Measurements from ENCODE around the gene LRRC56.

The LRRC56 gene

GRCh38 chr11:490186-490929, 47.0 kb upstream of the LRRC56 start:
- no peak overlapping the region for H3K4me3 ChIP-seq (replicated peaks; ENCODE audit: low read depth, low read length)
- no peak for TF ChIP-seq CTCF (IDR thresholded peaks at IDR 0.05; ENCODE audit: low read length, missing control alignments)
- DNase-seq (ENCODE audit: low read depth) = no peak

GRCh38 chr11:490930-491260, 46.4 kb upstream of the LRRC56 start:
- no peak for DNase-seq (ENCODE audit: low read depth)
- TF ChIP-seq CTCF (IDR thresholded peaks at IDR 0.05; ENCODE audit: low read length, missing control alignments) = no peak
- no peak overlapping the region for H3K4me3 ChIP-seq (replicated peaks; ENCODE audit: low read depth, low read length)

DNA sequence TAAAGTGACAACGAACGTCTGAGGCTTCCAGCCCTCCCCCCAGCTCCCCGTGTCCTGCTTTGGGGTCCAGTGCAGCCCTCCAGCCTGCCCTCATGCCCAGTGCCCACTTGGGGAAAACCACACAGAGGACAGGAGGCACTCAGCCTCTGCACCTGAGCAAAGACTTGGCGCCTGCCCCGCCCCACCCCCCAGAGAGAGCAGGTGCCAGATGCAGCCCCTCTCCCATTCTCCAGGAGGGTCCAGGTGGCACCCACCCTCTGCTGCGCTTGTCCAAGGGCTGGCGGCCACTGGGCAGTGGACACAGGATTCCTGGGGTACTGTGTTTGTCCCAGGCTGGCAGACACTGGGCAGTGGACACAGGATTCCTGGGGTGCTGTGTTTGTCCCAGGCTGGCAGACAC, 46.0 kb upstream of the LRRC56 start:
- TF ChIP-seq CTCF (IDR thresholded peaks at IDR 0.05; ENCODE audit: low read length, missing control alignments) = no peak
- H3K4me3 ChIP-seq (replicated peaks; ENCODE audit: low read depth, low read length) = no peak overlapping the region
- DNase-seq (ENCODE audit: low read depth) = no peak

DNA sequence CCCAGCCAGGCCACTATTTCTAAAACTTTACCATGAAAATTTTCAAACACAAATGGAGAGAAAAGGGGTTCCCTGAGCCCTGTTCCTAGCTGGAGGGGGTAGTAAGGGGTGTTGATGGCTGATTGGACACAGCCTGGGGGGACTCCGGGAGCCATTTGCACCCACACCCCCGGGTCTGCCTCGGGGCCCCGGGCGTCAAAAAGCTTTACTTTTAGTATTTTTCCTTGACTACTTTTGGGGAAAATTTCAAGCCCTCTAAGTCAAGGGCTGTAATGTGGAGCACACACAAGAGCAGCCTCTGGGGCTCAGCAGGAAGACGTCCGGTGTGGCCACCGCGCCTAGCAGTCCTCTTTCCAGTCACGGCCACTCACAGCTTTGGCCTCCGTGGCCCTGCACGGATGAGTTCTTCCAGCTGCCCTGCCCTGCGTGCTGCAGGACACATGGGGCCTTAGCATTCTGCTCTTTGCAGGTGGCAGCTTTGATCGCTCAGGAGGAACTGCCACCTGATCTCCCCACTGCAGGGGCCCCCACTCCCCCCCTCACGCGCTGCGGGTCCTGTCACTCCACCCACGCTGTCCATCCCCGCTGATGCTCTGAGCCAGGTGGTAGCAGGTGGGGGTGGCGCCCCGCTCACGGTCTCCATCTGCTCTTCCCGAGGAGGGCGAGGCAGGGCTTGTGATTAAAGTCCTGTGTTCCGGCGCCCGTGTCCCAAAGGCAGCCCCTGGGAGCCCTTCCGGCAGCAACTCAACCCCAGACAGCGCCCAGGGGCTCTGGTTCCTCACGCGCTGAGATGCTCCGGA, 44.7 kb upstream of the LRRC56 start:
- H3K4me3 ChIP-seq (replicated peaks; ENCODE audit: low read depth, low read length) = no peak overlapping the region
- DNase-seq (ENCODE audit: low read depth) = no peak
- TF ChIP-seq CTCF (IDR thresholded peaks at IDR 0.05; ENCODE audit: low read length, missing control alignments) = no peak

GRCh38 chr11:494761-495536, 42.4 kb upstream of the LRRC56 start:
- no peak overlapping the region for H3K4me3 ChIP-seq (replicated peaks; ENCODE audit: low read depth, low read length)

GRCh38 chr11:495537-495931, 41.8 kb upstream of the LRRC56 start:
- DNase-seq (ENCODE audit: low read depth) = no peak
- no peak for TF ChIP-seq CTCF (IDR thresholded peaks at IDR 0.05; ENCODE audit: low read length, missing control alignments)

More at GRCh38 chr11:494761-495536, 42.4 kb upstream of the LRRC56 start:
- TF ChIP-seq CTCF (IDR thresholded peaks at IDR 0.05; ENCODE audit: low read length, missing control alignments) = no peak
- DNase-seq (ENCODE audit: low read depth) = no peak

More at GRCh38 chr11:495537-495931, 41.8 kb upstream of the LRRC56 start:
- H3K4me3 ChIP-seq (replicated peaks; ENCODE audit: low read depth, low read length) = no peak overlapping the region

All from fibroblast of pulmonary artery (primary cell).